ENCODE measurements around the gene CDC25B.
"Not testable (repeated sequence)": the region's sequence is repeated elsewhere in the genome, so short reads cannot be mapped to it uniquely, and the experiment has no call there.

CDC25B gene

DNA sequence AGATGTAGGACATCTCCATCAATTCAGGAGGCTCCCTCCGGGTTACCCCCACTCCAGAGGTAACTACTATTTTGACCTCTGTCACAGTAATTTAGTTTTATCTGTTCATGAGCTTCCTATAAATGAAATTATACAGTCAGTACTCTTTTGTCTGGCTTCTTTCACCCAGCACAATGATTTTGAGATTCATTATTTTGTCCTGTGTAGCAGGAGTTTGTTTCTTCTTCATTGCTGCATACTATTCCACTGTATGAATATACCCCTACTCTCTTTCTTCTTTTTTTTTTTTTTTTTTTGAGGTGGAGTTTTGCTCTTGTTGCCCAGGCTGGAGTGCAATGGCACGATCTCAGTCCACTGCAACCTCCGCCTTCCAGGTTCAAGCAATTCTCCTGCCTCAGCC lies 12.4 kb downstream of the CDC25B start:
- no peak for DNase-seq

DNA sequence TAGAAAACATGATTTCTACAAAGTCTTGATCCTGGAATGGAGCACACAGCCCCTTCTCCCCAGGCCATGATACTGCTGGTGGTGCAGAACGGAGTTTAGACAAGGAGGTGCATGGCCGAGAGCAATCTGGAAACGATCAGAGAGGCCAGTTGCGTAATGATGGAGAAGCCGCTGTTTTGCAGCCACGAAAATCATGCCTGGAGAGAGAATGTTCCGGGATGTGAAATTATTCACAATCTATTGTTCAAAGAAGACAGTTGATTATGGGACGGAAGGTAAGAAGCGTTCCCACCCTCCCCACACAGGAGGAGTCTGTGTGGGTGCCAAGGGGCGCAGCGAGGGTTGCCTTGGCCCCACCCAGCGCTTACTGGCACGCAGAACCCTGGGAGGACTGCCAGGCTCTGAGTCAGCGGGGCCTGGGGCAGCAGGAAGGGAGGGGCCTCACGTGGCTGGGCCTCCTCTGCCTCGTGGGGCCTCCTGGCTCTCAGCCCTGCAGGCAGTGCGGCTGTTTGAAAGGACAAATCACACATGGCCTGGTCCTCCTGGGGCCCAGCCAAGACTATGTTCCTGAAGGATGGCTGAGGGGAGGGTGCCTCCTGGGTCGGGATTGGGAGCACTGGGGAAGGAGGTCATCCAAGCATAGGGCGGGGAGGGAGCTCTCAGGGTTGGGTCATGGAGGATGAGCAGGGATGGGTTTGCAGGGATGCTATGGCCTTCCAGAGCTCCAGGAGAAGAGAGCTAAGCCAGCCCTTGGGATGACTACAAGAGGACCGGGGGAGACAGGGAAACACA lies 15.6 kb downstream of the CDC25B start:
- peak; percentile 92 for DNase-seq

- DNase-seq, result no peak
Observed at GRCh38 chr20:3812259-3812681, 16.2 kb downstream of the CDC25B start.

DNA sequence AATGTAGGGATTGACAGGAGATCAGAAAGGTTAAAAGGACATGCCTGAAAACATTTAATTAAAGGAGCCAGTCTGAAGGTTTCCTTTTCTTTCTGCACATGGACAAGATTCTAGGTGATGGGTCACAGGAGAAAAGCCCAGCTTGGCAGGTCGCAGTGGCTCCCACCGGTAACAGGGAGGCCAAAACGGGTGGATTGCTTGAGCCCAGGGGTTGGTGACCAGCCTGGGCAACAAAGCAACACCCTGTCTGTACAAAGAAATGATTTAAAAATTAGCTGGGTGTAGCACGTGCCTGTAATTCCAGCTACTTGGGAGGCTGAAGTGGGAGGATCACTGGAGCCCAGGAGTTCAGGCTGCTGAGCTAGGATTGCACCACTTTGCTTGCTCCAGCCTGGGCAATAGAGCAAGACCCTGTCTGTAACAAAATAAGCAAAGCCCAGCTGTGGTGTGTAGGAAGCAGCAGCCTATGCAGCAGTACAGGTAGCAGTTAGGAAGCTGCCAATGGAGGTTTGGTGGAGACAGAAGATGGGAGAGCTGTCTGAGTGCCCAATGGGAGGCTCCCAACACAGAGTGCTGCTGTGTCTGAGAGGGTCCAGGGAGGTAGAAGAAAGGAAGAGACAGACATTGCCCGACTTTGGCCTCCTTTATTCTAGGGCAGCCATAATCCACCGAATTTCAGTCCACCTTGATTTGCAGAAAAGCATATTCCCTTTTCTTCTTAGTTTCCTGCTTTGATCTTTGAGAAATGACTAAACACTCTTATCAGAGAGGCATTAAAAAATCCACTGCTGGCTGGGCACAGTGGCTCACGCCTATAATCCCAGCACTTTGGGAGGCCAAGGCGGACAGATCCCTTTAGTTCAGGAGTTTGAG lies 17.1 kb downstream of the CDC25B start:
- no peak for DNase-seq

GRCh38 chr20:3813848-3814581 lies 17.9 kb downstream of the CDC25B start:
- DNase-seq, result peak; percentile 32

DNA sequence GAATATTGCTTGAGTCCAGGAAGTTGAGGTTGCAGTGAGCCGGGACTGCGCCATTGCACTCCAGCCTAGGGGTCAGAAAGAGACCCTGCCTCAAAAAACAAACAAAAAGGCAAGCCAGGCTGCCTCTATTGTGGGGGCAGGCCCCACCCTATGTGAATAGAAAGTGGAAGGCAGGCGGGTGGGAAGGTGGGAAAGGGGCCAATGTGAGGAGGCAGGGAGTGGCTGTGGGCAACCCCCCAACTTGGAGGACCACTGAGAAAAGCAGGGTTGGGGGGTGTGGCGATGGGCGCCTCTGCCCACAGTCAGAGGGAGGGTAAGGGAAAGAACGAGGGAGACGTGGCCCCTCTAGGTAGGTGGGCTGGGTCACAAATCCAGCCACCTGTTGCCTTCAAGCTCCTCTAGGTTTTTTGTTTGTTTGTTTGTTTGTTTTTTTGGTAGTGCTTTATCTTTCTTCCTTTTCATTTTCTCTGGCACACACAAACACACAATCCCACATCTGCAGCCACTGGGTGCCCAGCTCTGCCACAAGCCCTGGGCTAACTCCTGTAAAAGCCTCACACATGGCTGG lies 18.9 kb downstream of the CDC25B start:
- no peak for DNase-seq

- peak; percentile 62 for DNase-seq
Observed at GRCh38 chr20:3815703-3816315, 19.7 kb downstream of the CDC25B start.

GRCh38 chr20:3818155-3819151 lies 22.3 kb downstream of the CDC25B start:
- DNase-seq, result no peak

- DNase-seq, result no peak
Observed at GRCh38 chr20:3819411-3820047, 23.4 kb downstream of the CDC25B start.

GRCh38 chr20:3820048-3820900 lies 24.2 kb downstream of the CDC25B start, which contains the start of gene AP5S1:
Gene AP5S1 (plus strand): TSS chr20:3820547. CDS start chr20:3822118, 1,571 bp downstream.
- peak; percentile 93 for DNase-seq

- DNase-seq, result no peak
Observed at GRCh38 chr20:3820901-3821727, 25.0 kb downstream of the CDC25B start.

GRCh38 chr20:3821996-3822395 lies 25.9 kb downstream of the CDC25B start:
- DNase-seq, result no peak

GRCh38 chr20:3823881-3824280 lies 27.8 kb downstream of the CDC25B start:
- no peak for DNase-seq

GRCh38 chr20:3825526-3825925 lies 29.4 kb downstream of the CDC25B start:
- DNase-seq, result no peak

- no peak for DNase-seq
Observed at GRCh38 chr20:3826420-3826819, 30.3 kb downstream of the CDC25B start.

DNA sequence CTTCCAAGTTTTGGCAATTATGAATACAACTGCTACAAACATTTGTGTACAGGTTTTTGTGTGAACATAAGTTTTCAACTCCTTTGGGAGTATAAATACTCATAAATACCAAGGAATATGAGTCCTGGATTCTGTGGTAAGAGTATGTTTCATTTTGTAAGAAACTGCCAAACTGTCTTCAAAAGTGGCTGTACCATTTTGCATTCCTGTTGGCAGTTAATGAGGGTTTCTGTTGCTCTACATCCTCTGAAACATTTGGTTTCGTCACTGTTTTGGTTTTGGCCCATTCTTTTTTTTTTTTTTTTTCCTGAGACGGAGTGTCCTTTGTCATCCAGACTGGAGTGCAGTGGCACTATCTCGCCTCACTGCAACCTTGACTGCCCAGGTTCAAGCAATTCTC lies 32.7 kb downstream of the CDC25B start:
- DNase-seq, result no peak

DNA sequence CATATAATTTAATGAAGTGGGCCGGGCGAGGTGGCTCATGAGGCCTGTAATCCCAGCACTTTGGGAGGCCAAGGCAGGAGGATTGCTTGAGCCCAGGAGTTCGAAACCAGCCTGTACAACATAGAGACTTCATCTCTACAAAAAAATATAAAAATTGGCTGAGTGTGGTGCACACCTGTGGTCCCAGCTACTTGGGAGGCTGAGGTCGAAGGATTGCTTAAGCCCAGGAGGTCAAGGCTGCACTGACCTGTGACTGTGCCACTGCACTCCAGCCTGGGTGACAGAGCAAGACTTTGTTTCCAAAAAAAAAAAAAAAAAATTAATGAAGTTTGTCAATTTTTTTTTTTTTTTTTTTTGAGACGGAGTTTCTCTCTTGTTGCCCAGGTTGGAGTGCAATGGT lies 33.8 kb downstream of the CDC25B start:
- not testable (repeated sequence) for DNase-seq

GRCh38 chr20:3836132-3836531 lies 40.0 kb downstream of the CDC25B start:
- DNase-seq, result no peak

DNA sequence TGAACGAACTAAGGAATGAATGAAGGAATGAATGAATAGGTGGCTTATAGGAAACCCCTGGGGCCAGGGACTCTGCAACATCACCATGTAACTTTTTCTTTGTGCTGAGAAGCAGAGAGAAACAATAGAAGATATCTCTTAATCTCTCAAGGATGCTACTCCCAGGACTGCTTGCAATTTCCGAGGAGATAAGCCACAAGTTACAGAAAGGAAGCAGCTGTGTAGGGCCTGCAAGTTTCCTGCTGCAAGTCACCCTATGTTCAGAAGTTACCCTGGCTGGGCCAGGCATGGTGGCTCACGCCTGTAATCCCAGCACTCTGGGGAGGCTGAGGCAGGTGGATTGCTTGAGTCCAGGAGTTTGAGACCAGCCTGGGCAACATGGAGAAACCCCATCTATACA lies 43.2 kb downstream of the CDC25B start:
- no peak for DNase-seq
